K562 treated with DMSO at 1 percent for 48 hours (cell line): Measurements from ENCODE around the gene HLA-DQB1. TPM values are rescaled to one million over a fixed set of nuclear protein-coding genes. Genes with fewer than 3 reads are reported as not detected.

Source experiments
- total RNA-seq: library from RNA; unstranded; fragments of 300-600 nt; gene quantifications from 2 replicates; pipeline ENCODE4 v1.2.3, GENCODE V29; 2022; ENCODE audit warnings: low replicate concordance; ENCODE audit errors: extremely low read depth

Gene HLA-DQB1
- total RNA-seq, result not detected in 2 replicates

GRCh38 chr6:32666420-32667300, at the start of gene HLA-DQB1:
Gene HLA-DQB1 (minus strand): TSS chr6:32666657. CDS start chr6:32666607, 50 bp downstream.

GRCh38 chr6:32637219-32637880, 29.1 kb downstream of the HLA-DQB1 start, which contains the start of gene HLA-DQA1:
Gene HLA-DQA1 (plus strand): TSS chr6:32637406. CDS start chr6:32637459, 53 bp downstream.

Other genes starting within 250 kb of the HLA-DQB1 start
- gene HLA-DRA, start 226.8 kb downstream of the HLA-DQB1 start, total RNA-seq, result not detected in 2 replicates
- not detected in 2 replicates for gene HLA-DRB5, start 136.4 kb downstream of the HLA-DQB1 start, total RNA-seq
- gene HLA-DRB1, start 76.8 kb downstream of the HLA-DQB1 start, total RNA-seq, result not detected in 2 replicates
- not detected in 2 replicates for gene HLA-DQA1, start 29.3 kb downstream of the HLA-DQB1 start, total RNA-seq
- not detected in 2 replicates for gene HLA-DQA2, start 74.7 kb upstream of the HLA-DQB1 start, total RNA-seq
- not detected in 2 replicates for gene HLA-DQB2, start 96.9 kb upstream of the HLA-DQB1 start, total RNA-seq
- not detected in 2 replicates for gene HLA-DOB, start 150.3 kb upstream of the HLA-DQB1 start, total RNA-seq
- gene TAP2, start 172.1 kb upstream of the HLA-DQB1 start, total RNA-seq, result not detected in 2 replicates
- gene PSMB8, start 177.4 kb upstream of the HLA-DQB1 start, total RNA-seq, result not detected in 2 replicates
- not detected in 2 replicates for gene TAP1, start 187.0 kb upstream of the HLA-DQB1 start, total RNA-seq
- not detected in 2 replicates for gene PSMB9, start 187.5 kb upstream of the HLA-DQB1 start, total RNA-seq